Parathyroid adenoma (tissue), 2 donors: ENCODE measurements around the gene COL20A1.
"Not testable (repeated sequence)": the region's sequence is repeated elsewhere in the genome, so short reads cannot be mapped to it uniquely, and the experiment has no call there.

Experiments used
- H2AFZ ChIP-seq: fragments of 300-600 bp; sonication (generic); one replicate; pipeline ENCODE4 v1.7.0; 2017; ENCODE audit warnings: antibody characterized with exemption, mild to moderate bottlenecking
- H3K27ac ChIP-seq: fragments of 300-600 bp; sonication (generic); one replicate; pipeline ENCODE4 v1.7.0; 2017
- H3K27me3 ChIP-seq: fragments of 300-600 bp; sonication (generic); one replicate; pipeline ENCODE4 v1.7.0; 2017; ENCODE audit warnings: low read length; ENCODE audit not compliant: control insufficient read depth, insufficient read depth
- H3K36me3 ChIP-seq: fragments of 300-600 bp; sonication (generic); one replicate; pipeline ENCODE4 v1.7.0; 2017; ENCODE audit warnings: low read length; ENCODE audit not compliant: control insufficient read depth, insufficient read depth
- H3K4me1 ChIP-seq: fragments of 300-600 bp; sonication (generic); one replicate; pipeline ENCODE4 v1.7.0; 2017; ENCODE audit warnings: control low read depth
- H3K4me2 ChIP-seq: fragments of 300-600 bp; sonication (generic); one replicate; pipeline ENCODE4 v1.7.0; 2017; ENCODE audit warnings: low read length
- H3K4me3 ChIP-seq: fragments of 300-600 bp; sonication (generic); one replicate; pipeline ENCODE4 v1.7.0; 2017; ENCODE audit warnings: low read depth, low read length
- H3K79me2 ChIP-seq: fragments of 300-600 bp; sonication (generic); one replicate; pipeline ENCODE4 v1.7.0; 2017; ENCODE audit warnings: control low read depth
- H3K9ac ChIP-seq: fragments of 300-600 bp; sonication (generic); one replicate; pipeline ENCODE4 v1.7.0; 2017; ENCODE audit warnings: mild to moderate bottlenecking
- H3K9me3 ChIP-seq: fragments of 300-600 bp; sonication (generic); one replicate; pipeline ENCODE4 v1.7.0; 2017; ENCODE audit warnings: low read length; ENCODE audit not compliant: control insufficient read depth
- TF ChIP-seq, protein P1 (sequence below): fragments of 300-600 bp; sonication (generic); IDR thresholded peaks from one replicate; pipeline ENCODE4 v1.7.0; 2017; ENCODE audit warnings: antibody characterized with exemption, mild to moderate bottlenecking
- donor health status: primary hyperparathyroidism.

The COL20A1 gene

DNA sequence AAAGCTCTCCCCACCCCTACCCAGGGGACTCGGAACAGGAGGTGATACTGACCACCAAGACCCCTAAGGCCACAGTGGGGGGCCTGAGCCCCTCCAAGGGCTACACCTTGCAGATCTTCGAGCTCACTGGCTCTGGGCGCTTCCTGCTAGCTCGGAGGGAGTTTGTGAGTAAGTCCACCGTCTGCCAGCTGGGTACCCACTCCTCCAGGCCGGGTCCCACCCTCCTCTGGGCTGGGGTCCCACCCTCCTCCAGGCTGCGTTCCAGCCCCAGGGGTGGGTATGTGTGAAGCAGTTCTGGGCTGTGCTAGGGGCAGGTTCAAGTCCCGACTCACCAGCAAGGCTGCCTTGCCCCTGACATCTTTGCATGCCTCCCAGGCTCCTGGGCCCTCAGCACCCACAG is 12.4 kb downstream of the COL20A1 start:
- H3K79me2 ChIP-seq = no peaks in the 10 kb centered on the region
- H3K9me3 ChIP-seq = no peaks in the 10 kb centered on the region
- no peaks in the 10 kb centered on the region for H3K36me3 ChIP-seq
- H3K27ac ChIP-seq = no peak overlapping the region
- peaks cover 9% of the 10 kb centered on the region for H3K4me1 ChIP-seq
- H3K4me2 ChIP-seq = no peak overlapping the region
- no peak overlapping the region for H3K9ac ChIP-seq
- H3K4me3 ChIP-seq = no peak overlapping the region
- TF ChIP-seq, protein P1, sequence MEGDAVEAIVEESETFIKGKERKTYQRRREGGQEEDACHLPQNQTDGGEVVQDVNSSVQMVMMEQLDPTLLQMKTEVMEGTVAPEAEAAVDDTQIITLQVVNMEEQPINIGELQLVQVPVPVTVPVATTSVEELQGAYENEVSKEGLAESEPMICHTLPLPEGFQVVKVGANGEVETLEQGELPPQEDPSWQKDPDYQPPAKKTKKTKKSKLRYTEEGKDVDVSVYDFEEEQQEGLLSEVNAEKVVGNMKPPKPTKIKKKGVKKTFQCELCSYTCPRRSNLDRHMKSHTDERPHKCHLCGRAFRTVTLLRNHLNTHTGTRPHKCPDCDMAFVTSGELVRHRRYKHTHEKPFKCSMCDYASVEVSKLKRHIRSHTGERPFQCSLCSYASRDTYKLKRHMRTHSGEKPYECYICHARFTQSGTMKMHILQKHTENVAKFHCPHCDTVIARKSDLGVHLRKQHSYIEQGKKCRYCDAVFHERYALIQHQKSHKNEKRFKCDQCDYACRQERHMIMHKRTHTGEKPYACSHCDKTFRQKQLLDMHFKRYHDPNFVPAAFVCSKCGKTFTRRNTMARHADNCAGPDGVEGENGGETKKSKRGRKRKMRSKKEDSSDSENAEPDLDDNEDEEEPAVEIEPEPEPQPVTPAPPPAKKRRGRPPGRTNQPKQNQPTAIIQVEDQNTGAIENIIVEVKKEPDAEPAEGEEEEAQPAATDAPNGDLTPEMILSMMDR = no peak
- H3K27me3 ChIP-seq = no peaks in the 10 kb centered on the region
- no peak overlapping the region for H2AFZ ChIP-seq

DNA sequence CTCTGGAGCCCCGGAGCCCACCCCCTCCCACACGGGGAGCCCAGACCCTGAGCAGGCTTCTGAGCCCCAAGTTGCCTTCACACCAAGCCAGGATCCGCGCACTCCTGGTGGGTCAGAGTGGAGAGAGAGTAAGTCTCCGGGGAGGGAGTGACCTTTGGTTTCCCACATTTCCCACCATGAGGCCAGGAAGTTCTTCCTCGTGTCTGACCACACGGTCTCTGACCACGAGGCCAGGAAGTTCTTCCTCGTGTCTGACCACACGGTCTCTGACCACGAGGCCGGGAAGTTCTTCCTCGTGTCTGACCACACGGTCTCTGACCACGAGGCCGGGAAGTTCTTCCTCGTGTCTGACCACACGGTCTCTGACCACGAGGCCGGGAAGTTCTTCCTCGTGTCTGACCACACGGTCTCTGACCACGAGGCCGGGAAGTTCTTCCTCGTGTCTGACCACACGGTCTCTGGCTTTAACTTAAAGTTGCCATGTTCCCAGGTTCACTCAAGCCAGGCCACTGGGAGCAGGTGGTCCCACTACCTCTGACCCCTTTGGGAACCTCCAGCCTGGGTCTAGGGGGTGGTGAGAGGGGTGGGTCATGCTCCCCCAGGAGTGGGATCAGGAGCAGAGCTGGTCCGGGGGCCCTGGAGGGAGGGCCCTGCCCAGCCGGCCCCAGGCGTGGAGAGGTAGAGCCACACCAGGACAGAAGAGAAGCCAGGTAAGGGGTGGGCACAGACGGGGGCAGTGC is 13.1 kb downstream of the COL20A1 start:
- H3K4me1 ChIP-seq, H2AFZ ChIP-seq, H3K27me3 ChIP-seq, H3K79me2 ChIP-seq, H3K36me3 ChIP-seq, H3K9ac ChIP-seq, H3K27ac ChIP-seq, H3K4me3 ChIP-seq, H3K4me2 ChIP-seq, H3K9me3 ChIP-seq: not testable (repeated sequence)

DNA sequence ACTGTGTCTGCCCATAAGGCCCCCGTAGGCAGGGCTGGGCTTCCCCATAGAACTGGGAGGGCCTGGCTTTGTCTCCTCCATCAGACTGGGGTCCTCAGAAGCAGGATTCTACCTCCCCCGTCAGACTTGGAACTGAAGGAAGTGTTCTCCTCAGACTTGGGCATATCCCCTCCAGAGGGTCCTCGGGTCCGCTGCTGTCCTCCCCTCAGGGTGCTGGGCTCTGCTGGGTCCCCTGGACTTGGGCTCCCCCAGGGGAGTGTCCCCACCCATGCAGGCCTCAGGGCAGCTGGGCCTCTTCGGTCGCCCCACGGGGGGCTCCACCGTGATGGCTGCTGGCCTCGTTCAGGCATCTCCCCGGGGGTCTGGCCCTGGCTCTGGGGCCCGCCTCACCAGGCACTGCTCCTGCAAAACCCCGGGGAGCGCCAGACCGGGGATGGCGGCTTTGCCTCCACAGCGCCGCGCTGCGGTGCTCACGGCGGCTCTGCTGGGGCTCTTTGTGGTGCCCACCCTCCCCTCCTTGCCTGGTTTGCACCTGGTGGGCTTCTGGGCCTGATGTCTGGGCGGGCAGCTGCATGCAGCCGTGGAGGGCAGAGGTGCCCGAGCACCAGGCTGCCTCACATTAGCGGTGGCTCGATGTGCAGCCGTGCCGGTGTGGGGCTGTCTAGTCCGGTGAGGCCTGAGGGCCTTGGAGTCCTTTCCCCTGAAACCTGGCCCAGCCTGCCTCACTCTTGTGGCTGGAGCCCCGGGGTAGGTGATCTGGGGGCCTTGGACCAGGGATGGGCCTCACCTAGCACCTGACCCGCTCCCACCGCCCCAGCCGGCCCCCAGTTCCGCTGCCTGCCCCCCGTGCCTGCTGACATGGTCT is 13.9 kb downstream of the COL20A1 start:
- no peaks in the 10 kb centered on the region for H3K27me3 ChIP-seq
- peaks cover 9% of the 10 kb centered on the region for H3K4me1 ChIP-seq
- H2AFZ ChIP-seq = no peak overlapping the region
- no peaks in the 10 kb centered on the region for H3K36me3 ChIP-seq
- no peaks in the 10 kb centered on the region for H3K9me3 ChIP-seq
- no peaks in the 10 kb centered on the region for H3K79me2 ChIP-seq
- TF ChIP-seq, protein P1 = no peak
- H3K4me3 ChIP-seq = no peak overlapping the region
- no peak overlapping the region for H3K4me2 ChIP-seq
- H3K27ac ChIP-seq = no peak overlapping the region
- H3K9ac ChIP-seq = no peak overlapping the region

DNA sequence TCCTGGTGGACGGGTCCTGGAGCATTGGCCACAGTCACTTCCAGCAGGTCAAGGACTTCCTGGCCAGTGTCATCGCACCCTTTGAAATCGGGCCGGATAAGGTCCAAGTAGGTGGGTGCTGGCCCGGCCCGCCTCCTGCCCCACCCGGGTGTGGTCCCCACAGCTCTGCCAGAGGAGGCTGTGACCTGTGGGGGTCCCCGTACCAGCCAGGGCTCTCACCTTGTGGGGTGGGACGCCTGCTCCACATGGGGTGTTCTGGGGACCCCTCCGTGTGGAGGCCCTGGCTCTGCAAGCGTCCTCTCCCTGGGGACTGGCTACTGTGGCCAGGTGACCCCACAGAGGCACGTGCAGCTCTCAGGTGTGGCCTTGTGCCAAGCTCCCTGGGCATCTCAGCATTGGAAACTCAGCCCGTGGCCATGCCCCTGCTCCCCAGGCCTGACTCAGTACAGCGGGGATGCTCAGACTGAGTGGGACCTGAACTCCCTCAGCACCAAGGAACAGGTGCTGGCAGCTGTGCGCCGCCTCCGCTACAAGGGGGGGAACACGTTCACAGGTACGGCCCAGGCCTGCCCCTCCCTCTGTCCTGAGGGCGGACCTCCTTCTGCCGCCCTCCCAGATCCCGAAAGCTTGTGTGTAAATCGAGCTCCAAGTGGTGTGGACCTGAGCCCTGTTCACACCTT is 14.7 kb downstream of the COL20A1 start:
- Histone ChIP-seq H3K9ac (no peak overlapping the region), H3K27ac (no peak overlapping the region), H3K4me1 (peaks cover 9% of the 10 kb centered on the region), H3K27me3 (no peaks in the 10 kb centered on the region), H3K9me3 (no peaks in the 10 kb centered on the region), H3K36me3 (no peaks in the 10 kb centered on the region), H3K4me2 (no peak overlapping the region), H3K79me2 (no peaks in the 10 kb centered on the region), H2AFZ (no peak overlapping the region), H3K4me3 (no peak overlapping the region)
- TF ChIP-seq, protein P1 = no peak

DNA sequence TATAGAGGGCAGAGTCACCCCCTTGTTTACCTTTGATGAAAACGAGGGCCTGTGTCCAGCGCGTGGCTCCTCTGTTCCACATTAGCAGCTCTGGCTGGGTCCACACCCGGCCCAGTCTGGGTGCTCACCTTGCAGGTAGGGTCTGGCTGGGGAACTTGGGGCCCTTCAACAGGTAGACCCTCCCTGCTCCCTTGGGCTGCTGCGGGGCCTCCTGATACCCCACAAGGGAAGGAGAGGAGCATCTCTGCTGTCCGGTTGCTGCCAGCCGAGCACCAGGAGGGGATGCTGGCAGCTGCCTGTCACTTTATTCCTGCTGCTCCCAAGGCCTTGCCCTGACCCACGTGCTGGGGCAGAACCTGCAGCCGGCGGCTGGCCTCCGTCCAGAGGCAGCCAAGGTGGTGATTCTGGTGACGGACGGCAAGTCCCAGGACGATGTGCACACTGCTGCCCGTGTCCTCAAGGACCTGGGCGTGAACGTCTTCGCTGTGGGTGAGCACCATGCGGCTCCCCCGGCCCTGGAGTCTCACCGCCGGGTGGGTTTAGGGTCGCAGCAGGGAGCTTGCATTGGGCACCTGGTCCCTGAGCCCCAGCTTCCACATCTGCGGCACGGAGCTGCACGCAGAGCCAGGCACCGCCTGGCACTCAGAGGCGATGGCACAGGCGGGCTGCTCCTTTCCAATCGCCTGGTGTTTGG is 15.4 kb downstream of the COL20A1 start:
- no peaks in the 10 kb centered on the region for H3K27me3 ChIP-seq
- H3K9ac ChIP-seq = no peak overlapping the region
- H3K27ac ChIP-seq = no peak overlapping the region
- H3K4me3 ChIP-seq = no peak overlapping the region
- no peaks in the 10 kb centered on the region for H3K9me3 ChIP-seq
- H3K4me1 ChIP-seq = peaks cover 9% of the 10 kb centered on the region
- TF ChIP-seq, protein P1 = no peak
- no peak overlapping the region for H2AFZ ChIP-seq
- no peaks in the 10 kb centered on the region for H3K79me2 ChIP-seq
- H3K4me2 ChIP-seq = no peak overlapping the region
- no peaks in the 10 kb centered on the region for H3K36me3 ChIP-seq
